Fibroblast of pulmonary artery (primary cell): ENCODE measurements around the gene LIMK2.

ENCODE experiments used
- DNase-seq: peaks from one replicate; pipeline ENCODE4 v3.0.0-alpha.2; 2010; ENCODE audit warnings: low read depth
- H3K4me3 ChIP-seq: replicated peaks from 2 replicates; pipeline ENCODE4 v1.5.1; 2011; ENCODE audit warnings: low read depth, mild to moderate bottlenecking, control low read depth, low read length, moderate library complexity
- TF ChIP-seq, protein P1 (sequence below): IDR thresholded peaks from 2 replicates; pipeline ENCODE4 v1.5.1; 2011; ENCODE audit warnings: mild to moderate bottlenecking, control low read depth, low read length, inconsistent platforms; ENCODE audit errors: missing control alignments

The LIMK2 gene

DNA sequence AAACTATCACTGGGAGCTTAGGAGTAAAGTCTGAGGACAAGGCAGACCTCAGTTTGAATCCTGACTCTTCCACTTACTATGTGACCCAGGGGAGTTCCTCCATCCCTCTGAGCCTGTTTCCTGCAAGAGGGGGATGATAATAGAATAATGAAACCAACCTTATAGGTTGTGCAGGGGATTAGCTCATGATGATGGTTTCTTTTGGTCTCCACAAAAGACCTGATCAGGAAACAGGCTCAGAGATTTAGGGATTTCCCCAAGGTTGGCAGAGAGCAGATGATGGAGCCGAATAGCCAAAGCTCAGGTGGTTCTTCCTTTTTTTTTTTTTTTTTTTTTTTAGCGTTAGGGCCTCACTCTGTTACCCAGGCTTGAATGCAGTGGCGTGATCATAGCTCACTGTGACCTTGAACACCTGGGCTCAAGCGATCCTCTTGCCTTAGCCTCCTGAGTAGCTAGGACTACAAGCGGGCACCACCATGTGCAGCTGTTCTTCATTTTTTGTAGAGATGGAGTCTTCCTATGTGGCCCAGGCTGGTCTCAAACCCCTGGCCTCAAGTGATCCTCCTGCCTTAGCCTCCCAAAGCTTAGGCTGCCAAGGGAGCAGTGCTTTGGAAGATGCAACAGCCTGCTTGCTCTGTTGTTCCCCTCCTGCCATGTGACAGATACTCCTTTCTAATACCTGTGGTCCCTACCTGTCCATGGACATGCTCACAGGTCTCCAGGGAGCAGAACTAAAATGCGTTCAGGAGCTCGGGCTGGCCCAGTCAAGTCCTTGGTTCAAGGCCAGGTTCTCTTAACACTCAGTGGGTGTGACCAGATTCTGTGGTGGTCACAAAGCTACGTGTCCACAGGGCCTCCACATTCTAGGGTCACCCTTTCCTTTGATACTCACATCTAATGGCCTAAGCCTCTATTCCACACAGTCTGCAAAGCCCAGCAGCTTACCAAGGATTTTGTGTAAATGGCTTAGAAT, 111.8 kb downstream of the LIMK2 start:
- TF ChIP-seq, protein P1, sequence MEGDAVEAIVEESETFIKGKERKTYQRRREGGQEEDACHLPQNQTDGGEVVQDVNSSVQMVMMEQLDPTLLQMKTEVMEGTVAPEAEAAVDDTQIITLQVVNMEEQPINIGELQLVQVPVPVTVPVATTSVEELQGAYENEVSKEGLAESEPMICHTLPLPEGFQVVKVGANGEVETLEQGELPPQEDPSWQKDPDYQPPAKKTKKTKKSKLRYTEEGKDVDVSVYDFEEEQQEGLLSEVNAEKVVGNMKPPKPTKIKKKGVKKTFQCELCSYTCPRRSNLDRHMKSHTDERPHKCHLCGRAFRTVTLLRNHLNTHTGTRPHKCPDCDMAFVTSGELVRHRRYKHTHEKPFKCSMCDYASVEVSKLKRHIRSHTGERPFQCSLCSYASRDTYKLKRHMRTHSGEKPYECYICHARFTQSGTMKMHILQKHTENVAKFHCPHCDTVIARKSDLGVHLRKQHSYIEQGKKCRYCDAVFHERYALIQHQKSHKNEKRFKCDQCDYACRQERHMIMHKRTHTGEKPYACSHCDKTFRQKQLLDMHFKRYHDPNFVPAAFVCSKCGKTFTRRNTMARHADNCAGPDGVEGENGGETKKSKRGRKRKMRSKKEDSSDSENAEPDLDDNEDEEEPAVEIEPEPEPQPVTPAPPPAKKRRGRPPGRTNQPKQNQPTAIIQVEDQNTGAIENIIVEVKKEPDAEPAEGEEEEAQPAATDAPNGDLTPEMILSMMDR, result no peak
- no peak overlapping the region for H3K4me3 ChIP-seq
- no peak for DNase-seq

DNA sequence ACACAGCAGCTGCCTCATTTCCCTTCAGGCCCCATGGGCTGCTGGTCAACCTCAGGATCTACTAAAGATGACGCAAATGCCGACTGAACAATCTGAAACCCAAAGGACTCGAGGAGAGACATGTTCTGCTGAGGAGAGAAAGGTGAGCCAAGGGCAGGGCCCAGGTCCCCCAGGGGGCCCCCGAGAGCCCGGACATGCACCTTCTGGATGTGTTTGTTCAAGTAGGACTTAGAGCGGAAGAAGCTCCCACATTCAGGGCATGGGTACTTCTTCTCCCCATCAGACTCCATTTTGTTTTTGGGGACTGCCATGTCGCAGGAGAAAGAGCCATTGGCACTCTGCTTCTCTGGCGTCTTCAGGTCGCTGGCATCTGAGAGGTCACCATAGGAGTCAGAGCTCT, 114.8 kb downstream of the LIMK2 start:
- H3K4me3 ChIP-seq, result no peak overlapping the region
- DNase-seq, result no peak
- TF ChIP-seq, protein P1, result no peak

DNA sequence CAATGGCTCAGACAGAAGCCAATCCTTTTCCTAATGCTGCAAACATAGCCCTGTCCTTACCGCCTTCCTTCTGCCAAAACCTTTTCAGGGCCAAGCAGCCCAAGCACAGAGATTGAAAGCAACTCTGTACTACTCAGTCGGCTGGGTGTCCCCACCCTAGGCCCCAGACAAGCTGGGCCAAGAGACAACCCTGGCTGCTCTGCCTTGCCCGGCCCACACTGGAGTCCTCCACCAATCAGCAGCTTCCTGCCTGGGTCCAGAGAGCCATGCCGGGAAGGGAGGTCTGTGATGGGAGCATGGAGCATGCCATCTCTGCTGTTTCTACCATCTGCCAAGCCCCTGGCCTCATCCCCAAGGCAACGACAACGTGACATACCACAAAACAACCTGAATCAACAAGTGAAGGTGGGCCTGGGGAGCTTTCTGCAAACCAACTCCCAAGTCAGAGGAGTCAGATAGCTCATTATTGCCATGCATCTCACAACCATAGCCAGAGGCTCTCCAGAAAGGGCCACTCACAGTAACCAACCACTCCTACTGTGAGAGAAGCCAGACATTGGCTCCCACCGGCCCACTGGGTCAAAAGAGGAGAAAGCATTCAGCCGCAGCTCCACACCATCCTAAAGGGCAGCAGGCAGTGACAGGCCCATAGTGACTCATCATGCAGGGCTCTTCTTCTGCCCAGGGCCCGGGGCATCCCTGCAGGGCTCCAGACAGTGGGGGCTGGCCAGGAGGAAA, 115.9 kb downstream of the LIMK2 start:
- TF ChIP-seq, protein P1, result no peak
- no peak for DNase-seq
- no peak overlapping the region for H3K4me3 ChIP-seq

DNA sequence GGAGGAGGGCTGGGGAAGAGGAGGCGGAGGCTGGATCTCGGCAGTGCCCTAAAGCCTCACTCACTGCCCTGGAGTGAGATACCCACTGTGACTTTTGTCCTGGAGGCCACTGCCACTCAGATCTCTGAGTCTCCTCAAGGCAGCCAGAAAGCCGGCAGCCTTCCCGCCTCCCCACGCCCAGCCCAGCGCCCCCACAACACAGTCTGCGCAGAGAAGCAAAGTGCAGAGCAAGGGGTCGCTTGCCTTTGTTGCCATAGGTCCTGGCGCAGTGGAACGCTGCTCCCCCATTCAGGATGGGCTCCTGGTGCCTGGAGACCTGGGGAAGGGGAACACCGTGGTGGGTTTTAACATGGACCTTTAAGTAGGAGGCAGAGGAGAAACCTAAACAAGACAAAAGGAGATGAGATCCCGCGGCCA, 116.5 kb downstream of the LIMK2 start:
- H3K4me3 ChIP-seq, result no peak overlapping the region
- no peak for DNase-seq
- TF ChIP-seq, protein P1, result no peak

DNA sequence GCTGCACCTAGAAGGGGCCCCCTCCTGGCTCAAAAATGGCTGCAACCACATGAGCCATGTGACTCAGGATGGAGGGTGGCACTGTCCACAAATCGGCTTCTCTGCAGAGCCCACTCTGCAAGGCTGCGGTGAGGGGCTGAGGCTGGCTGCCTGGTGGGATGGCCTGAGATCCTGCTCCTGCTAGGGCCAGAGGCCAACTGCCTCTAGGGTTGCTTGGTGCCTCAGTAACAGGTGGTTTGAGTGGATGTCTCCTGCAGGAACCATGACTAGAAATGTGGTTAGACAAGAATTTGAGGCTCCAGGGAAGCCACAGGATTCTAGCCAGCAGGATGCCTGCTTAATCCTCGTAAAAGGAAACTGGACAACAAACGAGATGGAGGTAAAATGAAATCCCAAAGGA, 116.9 kb downstream of the LIMK2 start:
- TF ChIP-seq, protein P1, result no peak
- no peak overlapping the region for H3K4me3 ChIP-seq
- no peak for DNase-seq
